B cell (primary cell): ENCODE measurements around the gene ADAMTS2.

Experiments
- EZH2 ChIP-seq: IDR thresholded peaks from 2 replicates; pipeline ENCODE4 v1.6.1; 2012; ENCODE audit warnings: borderline replicate concordance, low read depth, mild to moderate bottlenecking, moderate library complexity, low read length; ENCODE audit not compliant: insufficient read depth, poor library complexity, severe bottlenecking
- TF ChIP-seq, protein P1 (sequence below): fragments of 200-600 bp; IDR thresholded peaks from one replicate; pipeline ENCODE4 v1.8.0; 2022; ENCODE audit warnings: antibody characterized with exemption, mild to moderate bottlenecking

DNA sequence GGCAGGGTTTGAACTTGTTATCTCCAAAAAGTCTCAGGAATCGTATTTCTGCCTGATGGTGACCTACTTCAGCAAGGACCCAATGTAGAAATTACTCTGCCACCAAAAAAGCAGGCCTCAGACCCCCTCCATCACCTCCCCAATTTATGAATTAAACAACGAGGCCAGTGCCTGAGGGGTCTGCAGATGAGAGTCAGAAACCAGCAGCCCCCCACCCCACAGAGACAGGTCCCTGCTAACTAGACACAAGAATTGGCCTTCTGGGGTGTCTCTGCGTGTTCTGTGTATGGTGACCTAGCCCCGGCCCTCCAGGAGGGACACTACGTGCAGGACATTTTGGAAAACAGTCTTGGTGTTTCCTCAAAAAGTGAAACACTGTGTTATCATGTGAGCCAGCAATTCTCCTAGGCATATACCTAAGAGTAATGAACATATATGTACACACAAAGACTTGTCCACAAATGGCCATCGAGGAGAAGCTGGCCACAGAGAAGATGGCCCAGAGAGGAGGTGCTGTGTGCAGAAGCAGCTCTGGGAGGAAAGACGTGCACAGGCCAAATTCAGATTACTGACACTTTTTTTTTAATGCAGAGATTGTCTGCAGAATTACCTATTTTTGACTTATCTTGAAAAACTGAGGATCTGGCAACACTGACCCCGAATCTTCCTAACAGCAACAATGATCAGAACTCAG, 93.8 kb downstream of the ADAMTS2 start:
- no peak for TF ChIP-seq EZH2
- TF ChIP-seq, protein P1, sequence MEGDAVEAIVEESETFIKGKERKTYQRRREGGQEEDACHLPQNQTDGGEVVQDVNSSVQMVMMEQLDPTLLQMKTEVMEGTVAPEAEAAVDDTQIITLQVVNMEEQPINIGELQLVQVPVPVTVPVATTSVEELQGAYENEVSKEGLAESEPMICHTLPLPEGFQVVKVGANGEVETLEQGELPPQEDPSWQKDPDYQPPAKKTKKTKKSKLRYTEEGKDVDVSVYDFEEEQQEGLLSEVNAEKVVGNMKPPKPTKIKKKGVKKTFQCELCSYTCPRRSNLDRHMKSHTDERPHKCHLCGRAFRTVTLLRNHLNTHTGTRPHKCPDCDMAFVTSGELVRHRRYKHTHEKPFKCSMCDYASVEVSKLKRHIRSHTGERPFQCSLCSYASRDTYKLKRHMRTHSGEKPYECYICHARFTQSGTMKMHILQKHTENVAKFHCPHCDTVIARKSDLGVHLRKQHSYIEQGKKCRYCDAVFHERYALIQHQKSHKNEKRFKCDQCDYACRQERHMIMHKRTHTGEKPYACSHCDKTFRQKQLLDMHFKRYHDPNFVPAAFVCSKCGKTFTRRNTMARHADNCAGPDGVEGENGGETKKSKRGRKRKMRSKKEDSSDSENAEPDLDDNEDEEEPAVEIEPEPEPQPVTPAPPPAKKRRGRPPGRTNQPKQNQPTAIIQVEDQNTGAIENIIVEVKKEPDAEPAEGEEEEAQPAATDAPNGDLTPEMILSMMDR: no peak
